GM23338 (cell line): ENCODE results near the gene CDH23. TPM values are rescaled to one million over a fixed set of nuclear protein-coding genes. Genes with fewer than 3 reads are reported as not detected.

ENCODE experiments used
- ATAC-seq: fragments of 200-7000 bp; cut with Tn5 transposase; 3 replicates; pipeline ENCODE4 v1.9.1; 2020
- DNase-seq: peaks from one replicate; pipeline ENCODE4 v3.0.0-alpha.2; 2015; ENCODE audit warnings: low spot score
- H2AFZ ChIP-seq: fragments of 200-600 bp; sonication (generic); 2 replicates; pipeline ENCODE4 v1.8.0; 2016; ENCODE audit warnings: antibody characterized with exemption, mild to moderate bottlenecking, moderate library complexity
- H3F3A ChIP-seq: fragments of 200-600 bp; sonication (generic); replicated peaks from 2 replicates; pipeline ENCODE4 v1.8.0; 2017; ENCODE audit warnings: antibody characterized with exemption, mixed run types, low read depth
- H3K27ac ChIP-seq: fragments of 200-600 bp; sonication (generic); 2 replicates; pipeline ENCODE4 v1.6.1; 2016; ENCODE audit warnings: low read depth
- H3K27me3 ChIP-seq: fragments of 200-600 bp; sonication (generic); 2 replicates; pipeline ENCODE4 v1.8.0; 2016; ENCODE audit warnings: mild to moderate bottlenecking, mixed run types, moderate library complexity; ENCODE audit not compliant: insufficient read depth
- H3K36me3 ChIP-seq: fragments of 200-600 bp; sonication (generic); 2 replicates; pipeline ENCODE4 v1.8.0; 2016; ENCODE audit warnings: mild to moderate bottlenecking; ENCODE audit not compliant: insufficient read depth
- H3K4me1 ChIP-seq: fragments of 200-600 bp; sonication (generic); 2 replicates; pipeline ENCODE4 v1.8.0; 2016; ENCODE audit warnings: mild to moderate bottlenecking, moderate library complexity; ENCODE audit not compliant: insufficient read depth
- H3K4me2 ChIP-seq: fragments of 200-600 bp; sonication (generic); 2 replicates; pipeline ENCODE4 v1.7.1; 2017; ENCODE audit warnings: mixed run types
- H3K4me3 ChIP-seq: fragments of 200-600 bp; sonication (generic); 2 replicates; pipeline ENCODE4 v1.6.1; 2016; ENCODE audit warnings: mixed run types
- H3K79me2 ChIP-seq: fragments of 200-600 bp; sonication (generic); replicated peaks from 2 replicates; pipeline ENCODE4 v1.8.0; 2017; ENCODE audit warnings: mild to moderate bottlenecking; ENCODE audit not compliant: insufficient read depth
- H3K9me2 ChIP-seq: fragments of 200-600 bp; sonication (generic); 2 replicates; pipeline ENCODE4 v1.8.0; 2017; ENCODE audit not compliant: insufficient read depth
- H4K20me1 ChIP-seq: fragments of 200-600 bp; sonication (generic); replicated peaks from 2 replicates; pipeline ENCODE4 v1.8.0; 2017; ENCODE audit warnings: mild to moderate bottlenecking; ENCODE audit not compliant: insufficient read depth
- H3K27ac Mint-ChIP-seq: 2 replicates; pipeline ENCODE4 v1.8.0; 2020; ENCODE audit warnings: inconsistent platforms, mild to moderate bottlenecking, moderate library complexity, mixed read lengths
- H3K27me3 Mint-ChIP-seq: 3 replicates; pipeline ENCODE4 v1.8.0; 2022; ENCODE audit warnings: low read depth, mild to moderate bottlenecking, moderate library complexity, mixed read lengths, inconsistent platforms; ENCODE audit not compliant: insufficient read depth, poor library complexity
- H3K36me3 Mint-ChIP-seq: 3 replicates; pipeline ENCODE4 v1.8.0; 2021; ENCODE audit warnings: low read depth, mild to moderate bottlenecking, inconsistent platforms, moderate library complexity, mixed read lengths
- H3K4me1 Mint-ChIP-seq: 3 replicates; pipeline ENCODE4 v1.8.0; 2020; ENCODE audit warnings: mild to moderate bottlenecking, inconsistent platforms, mixed read lengths
- H3K4me3 Mint-ChIP-seq: 3 replicates; pipeline ENCODE4 v1.8.0; 2021; ENCODE audit warnings: moderate library complexity, mild to moderate bottlenecking, inconsistent platforms, mixed read lengths
- H3K9me3 Mint-ChIP-seq: 3 replicates; pipeline ENCODE4 v1.8.0; 2020; ENCODE audit warnings: moderate library complexity, mild to moderate bottlenecking, inconsistent platforms, mixed read lengths
- CREB1 ChIP-seq: fragments of 250-450 bp; sonication (Bioruptor Pico); IDR thresholded peaks from 2 replicates; pipeline ENCODE4 v1.5.0; 2020; ENCODE audit warnings: low read depth, mild to moderate bottlenecking, moderate library complexity
- EZH2 ChIP-seq: fragments of 200-600 bp; sonication (generic); IDR thresholded peaks from one replicate; pipeline ENCODE4 v1.8.0; 2017; ENCODE audit warnings: antibody characterized with exemption, mild to moderate bottlenecking, low read depth; ENCODE audit not compliant: unreplicated experiment
- EZH2phosphoT487 ChIP-seq: fragments of 200-600 bp; sonication (generic); IDR thresholded peaks from one replicate; pipeline ENCODE4 v1.8.1; 2018; ENCODE audit warnings: antibody characterized with exemption; ENCODE audit not compliant: unreplicated experiment
- JUNB ChIP-seq: IDR thresholded peaks from one replicate; pipeline ENCODE4 v1.6.1; 2016; ENCODE audit warnings: antibody characterized with exemption; ENCODE audit not compliant: unreplicated experiment
- NANOG ChIP-seq: IDR thresholded peaks from 2 replicates; pipeline ENCODE4 v1.6.1; 2016; ENCODE audit warnings: antibody characterized with exemption, borderline replicate concordance
- POLR2AphosphoS5 ChIP-seq: IDR thresholded peaks from 2 replicates; pipeline ENCODE4 v1.6.1; 2016; ENCODE audit warnings: antibody characterized with exemption, low read depth
- STAT1 ChIP-seq: IDR thresholded peaks from one replicate; pipeline ENCODE4 v1.6.1; 2016; ENCODE audit warnings: antibody characterized with exemption; ENCODE audit not compliant: unreplicated experiment
- ZNF114 ChIP-seq: fragments of 250-450 bp; sonication (Bioruptor Pico); IDR thresholded peaks from 2 replicates; pipeline ENCODE4 v1.5.0; 2020; ENCODE audit warnings: mild to moderate bottlenecking, moderate library complexity
- ZNF331 ChIP-seq: fragments of 250-450 bp; sonication (Bioruptor Pico); IDR thresholded peaks from 2 replicates; pipeline ENCODE4 v1.5.0; 2020; ENCODE audit warnings: low read depth, mild to moderate bottlenecking, moderate library complexity
- polyA plus RNA-seq: library from polyadenylated mRNA; unstranded; fragments of >200 nt; fragmentation: Nextera tagmentation; extraction: Ambion mirVana; gene quantifications from 2 replicates; pipeline ENCODE4 v1.2.1, GENCODE V29; 2016
- total RNA-seq: library from RNA; depleted of rRNA; stranded (reverse); fragments of >200 nt; shearing (Covaris generic); gene quantifications from 2 replicates; pipeline ENCODE4 v1.2.3, GENCODE V29; 2014
- TF ChIP-seq, protein P1 (sequence below): fragments of 250-450 bp; sonication (Bioruptor Pico); IDR thresholded peaks from 2 replicates; pipeline ENCODE4 v1.5.0; 2020; ENCODE audit warnings: mild to moderate bottlenecking, moderate library complexity
- TF ChIP-seq, protein P2 (sequence below), 2 experiments: fragments of 200-600 bp in 1 of 2; sonication (generic) in 1 of 2; conservative IDR thresholded peaks; 2 replicates each; pipeline versions ENCODE4 v1.5.1 to v1.6.1; 2016 to 2017; ENCODE audit warnings: antibody characterized with exemption in 2 of 2, low read depth in 2 of 2, mild to moderate bottlenecking in 2 of 2, moderate library complexity in 1 of 2
- TF ChIP-seq, protein P3 (sequence below): IDR thresholded peaks from one replicate; pipeline ENCODE4 v1.6.1; 2018; ENCODE audit warnings: antibody characterized with exemption; ENCODE audit not compliant: unreplicated experiment

CDH23 gene
- total and polyA plus RNA-seq, 2 experiments from 2014 or later, result 0.95 to 4.3 TPM

DNA sequence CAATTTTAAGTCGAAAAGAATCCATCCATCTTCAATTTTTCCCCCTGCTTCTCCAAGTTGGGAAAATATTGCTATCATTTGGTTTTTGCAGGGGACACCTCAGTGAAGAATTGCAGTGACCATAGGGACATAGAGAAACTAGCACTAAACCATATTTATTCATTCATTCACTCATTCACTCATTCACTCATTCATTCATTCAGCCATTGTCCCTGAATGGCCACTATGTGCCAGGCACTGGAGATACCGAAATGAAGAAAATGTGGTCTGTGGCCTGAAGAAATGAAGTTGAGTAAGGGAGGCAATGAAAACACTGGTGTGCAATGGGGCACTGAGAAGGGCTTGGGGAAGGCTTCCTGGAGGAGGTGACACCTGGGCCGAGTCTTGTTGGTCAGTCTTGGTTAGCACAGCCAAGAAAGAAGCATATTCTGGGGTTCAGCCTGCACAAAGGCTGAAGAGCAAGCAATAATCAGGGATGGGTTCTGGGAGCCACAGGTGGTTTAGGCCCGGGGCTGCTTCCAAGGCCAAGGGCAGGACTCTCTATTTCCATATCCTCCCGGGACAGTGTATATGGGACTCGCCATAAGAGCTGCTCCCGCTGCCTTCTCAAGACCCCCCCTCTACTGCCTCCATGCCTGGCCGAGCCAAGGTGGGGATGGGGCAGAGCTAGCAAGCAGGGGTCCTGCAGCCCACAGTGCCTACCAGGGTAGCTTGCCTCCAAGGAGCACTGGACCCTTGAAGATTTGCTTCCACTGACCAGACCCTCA lies 348.4 kb downstream of the CDH23 start:
- TF ChIP-seq, protein P1, sequence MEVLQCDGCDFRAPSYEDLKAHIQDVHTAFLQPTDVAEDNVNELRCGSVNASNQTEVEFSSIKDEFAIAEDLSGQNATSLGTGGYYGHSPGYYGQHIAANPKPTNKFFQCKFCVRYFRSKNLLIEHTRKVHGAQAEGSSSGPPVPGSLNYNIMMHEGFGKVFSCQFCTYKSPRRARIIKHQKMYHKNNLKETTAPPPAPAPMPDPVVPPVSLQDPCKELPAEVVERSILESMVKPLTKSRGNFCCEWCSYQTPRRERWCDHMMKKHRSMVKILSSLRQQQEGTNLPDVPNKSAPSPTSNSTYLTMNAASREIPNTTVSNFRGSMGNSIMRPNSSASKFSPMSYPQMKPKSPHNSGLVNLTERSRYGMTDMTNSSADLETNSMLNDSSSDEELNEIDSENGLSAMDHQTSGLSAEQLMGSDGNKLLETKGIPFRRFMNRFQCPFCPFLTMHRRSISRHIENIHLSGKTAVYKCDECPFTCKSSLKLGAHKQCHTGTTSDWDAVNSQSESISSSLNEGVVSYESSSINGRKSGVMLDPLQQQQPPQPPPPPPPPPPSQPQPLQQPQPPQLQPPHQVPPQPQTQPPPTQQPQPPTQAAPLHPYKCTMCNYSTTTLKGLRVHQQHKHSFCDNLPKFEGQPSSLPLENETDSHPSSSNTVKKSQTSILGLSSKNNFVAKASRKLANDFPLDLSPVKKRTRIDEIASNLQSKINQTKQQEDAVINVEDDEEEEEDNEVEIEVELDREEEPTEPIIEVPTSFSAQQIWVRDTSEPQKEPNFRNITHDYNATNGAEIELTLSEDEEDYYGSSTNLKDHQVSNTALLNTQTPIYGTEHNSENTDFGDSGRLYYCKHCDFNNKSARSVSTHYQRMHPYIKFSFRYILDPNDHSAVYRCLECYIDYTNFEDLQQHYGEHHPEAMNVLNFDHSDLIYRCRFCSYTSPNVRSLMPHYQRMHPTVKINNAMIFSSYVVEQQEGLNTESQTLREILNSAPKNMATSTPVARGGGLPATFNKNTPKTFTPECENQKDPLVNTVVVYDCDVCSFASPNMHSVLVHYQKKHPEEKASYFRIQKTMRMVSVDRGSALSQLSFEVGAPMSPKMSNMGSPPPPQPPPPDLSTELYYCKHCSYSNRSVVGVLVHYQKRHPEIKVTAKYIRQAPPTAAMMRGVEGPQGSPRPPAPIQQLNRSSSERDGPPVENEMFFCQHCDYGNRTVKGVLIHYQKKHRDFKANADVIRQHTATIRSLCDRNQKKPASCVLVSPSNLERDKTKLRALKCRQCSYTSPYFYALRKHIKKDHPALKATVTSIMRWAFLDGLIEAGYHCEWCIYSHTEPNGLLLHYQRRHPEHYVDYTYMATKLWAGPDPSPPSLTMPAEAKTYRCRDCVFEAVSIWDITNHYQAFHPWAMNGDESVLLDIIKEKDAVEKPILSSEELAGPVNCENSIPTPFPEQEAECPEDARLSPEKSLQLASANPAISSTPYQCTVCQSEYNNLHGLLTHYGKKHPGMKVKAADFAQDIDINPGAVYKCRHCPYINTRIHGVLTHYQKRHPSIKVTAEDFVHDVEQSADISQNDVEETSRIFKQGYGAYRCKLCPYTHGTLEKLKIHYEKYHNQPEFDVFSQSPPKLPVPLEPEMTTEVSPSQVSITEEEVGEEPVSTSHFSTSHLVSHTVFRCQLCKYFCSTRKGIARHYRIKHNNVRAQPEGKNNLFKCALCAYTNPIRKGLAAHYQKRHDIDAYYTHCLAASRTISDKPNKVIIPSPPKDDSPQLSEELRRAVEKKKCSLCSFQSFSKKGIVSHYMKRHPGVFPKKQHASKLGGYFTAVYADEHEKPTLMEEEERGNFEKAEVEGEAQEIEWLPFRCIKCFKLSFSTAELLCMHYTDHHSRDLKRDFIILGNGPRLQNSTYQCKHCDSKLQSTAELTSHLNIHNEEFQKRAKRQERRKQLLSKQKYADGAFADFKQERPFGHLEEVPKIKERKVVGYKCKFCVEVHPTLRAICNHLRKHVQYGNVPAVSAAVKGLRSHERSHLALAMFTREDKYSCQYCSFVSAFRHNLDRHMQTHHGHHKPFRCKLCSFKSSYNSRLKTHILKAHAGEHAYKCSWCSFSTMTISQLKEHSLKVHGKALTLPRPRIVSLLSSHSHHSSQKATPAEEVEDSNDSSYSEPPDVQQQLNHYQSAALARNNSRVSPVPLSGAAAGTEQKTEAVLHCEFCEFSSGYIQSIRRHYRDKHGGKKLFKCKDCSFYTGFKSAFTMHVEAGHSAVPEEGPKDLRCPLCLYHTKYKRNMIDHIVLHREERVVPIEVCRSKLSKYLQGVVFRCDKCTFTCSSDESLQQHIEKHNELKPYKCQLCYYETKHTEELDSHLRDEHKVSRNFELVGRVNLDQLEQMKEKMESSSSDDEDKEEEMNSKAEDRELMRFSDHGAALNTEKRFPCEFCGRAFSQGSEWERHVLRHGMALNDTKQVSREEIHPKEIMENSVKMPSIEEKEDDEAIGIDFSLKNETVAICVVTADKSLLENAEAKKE (CRISPR knock-in tag), result no peak
- TF ChIP-seq STAT1 (no peak), EZH2 (no peak), EZH2phosphoT487 (no peak), JUNB (no peak), ZNF331 (CRISPR knock-in tag) (no peak), CREB1 (no peak), ZNF114 (no peak), NANOG (no peak), POLR2AphosphoS5 (no peak)
- TF ChIP-seq, protein P2, sequence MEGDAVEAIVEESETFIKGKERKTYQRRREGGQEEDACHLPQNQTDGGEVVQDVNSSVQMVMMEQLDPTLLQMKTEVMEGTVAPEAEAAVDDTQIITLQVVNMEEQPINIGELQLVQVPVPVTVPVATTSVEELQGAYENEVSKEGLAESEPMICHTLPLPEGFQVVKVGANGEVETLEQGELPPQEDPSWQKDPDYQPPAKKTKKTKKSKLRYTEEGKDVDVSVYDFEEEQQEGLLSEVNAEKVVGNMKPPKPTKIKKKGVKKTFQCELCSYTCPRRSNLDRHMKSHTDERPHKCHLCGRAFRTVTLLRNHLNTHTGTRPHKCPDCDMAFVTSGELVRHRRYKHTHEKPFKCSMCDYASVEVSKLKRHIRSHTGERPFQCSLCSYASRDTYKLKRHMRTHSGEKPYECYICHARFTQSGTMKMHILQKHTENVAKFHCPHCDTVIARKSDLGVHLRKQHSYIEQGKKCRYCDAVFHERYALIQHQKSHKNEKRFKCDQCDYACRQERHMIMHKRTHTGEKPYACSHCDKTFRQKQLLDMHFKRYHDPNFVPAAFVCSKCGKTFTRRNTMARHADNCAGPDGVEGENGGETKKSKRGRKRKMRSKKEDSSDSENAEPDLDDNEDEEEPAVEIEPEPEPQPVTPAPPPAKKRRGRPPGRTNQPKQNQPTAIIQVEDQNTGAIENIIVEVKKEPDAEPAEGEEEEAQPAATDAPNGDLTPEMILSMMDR (conservative IDR thresholded peaks at IDR 0.05; ENCODE audit: low read depth in 2 of 2), result no peak
- TF ChIP-seq, protein P3, sequence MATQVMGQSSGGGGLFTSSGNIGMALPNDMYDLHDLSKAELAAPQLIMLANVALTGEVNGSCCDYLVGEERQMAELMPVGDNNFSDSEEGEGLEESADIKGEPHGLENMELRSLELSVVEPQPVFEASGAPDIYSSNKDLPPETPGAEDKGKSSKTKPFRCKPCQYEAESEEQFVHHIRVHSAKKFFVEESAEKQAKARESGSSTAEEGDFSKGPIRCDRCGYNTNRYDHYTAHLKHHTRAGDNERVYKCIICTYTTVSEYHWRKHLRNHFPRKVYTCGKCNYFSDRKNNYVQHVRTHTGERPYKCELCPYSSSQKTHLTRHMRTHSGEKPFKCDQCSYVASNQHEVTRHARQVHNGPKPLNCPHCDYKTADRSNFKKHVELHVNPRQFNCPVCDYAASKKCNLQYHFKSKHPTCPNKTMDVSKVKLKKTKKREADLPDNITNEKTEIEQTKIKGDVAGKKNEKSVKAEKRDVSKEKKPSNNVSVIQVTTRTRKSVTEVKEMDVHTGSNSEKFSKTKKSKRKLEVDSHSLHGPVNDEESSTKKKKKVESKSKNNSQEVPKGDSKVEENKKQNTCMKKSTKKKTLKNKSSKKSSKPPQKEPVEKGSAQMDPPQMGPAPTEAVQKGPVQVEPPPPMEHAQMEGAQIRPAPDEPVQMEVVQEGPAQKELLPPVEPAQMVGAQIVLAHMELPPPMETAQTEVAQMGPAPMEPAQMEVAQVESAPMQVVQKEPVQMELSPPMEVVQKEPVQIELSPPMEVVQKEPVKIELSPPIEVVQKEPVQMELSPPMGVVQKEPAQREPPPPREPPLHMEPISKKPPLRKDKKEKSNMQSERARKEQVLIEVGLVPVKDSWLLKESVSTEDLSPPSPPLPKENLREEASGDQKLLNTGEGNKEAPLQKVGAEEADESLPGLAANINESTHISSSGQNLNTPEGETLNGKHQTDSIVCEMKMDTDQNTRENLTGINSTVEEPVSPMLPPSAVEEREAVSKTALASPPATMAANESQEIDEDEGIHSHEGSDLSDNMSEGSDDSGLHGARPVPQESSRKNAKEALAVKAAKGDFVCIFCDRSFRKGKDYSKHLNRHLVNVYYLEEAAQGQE, result no peak
- Histone ChIP-seq H3K27ac (no peak overlapping the region), H3K79me2 (no peaks in the 10 kb centered on the region), H3K4me1 (0 out of 2 replicates have a peak, but pooled peaks cover 5% of the 10 kb centered on the region), H3K9me2 (no peaks in the 10 kb centered on the region), H3K4me3 (no peak overlapping the region), H2AFZ (no peak overlapping the region), H3K27me3 (no peaks in the 10 kb centered on the region), H3F3A (no peaks in the 10 kb centered on the region), H3K36me3 (no peaks in the 10 kb centered on the region), H3K4me2 (no peak overlapping the region), H4K20me1 (no peaks in the 10 kb centered on the region)
- Mint-ChIP-seq H3K4me3 (no peak overlapping the region), H3K27ac (no peak overlapping the region), H3K4me1 (peaks cover 29% of the 10 kb centered on the region), H3K27me3 (peaks cover 11% of the 10 kb centered on the region), H3K9me3 (no peaks in the 10 kb centered on the region), H3K36me3 (no peaks in the 10 kb centered on the region; the same call in 2 of the 3 replicates)
- ATAC-seq (no peak), DNase-seq (no peak)
